PC-3 (cell line): ENCODE measurements around the gene PKD1L1. TPM values are rescaled to one million over a fixed set of nuclear protein-coding genes. Genes with fewer than 3 reads are reported as not detected.

Experiments
- total RNA-seq: library from RNA; depleted of rRNA; stranded (reverse); fragments of >200 nt; gene quantifications from 2 replicates; pipeline ENCODE4 v1.2.3, GENCODE V29; 2014; rRNA removed

PKD1L1 gene
- total RNA-seq, 1 experiment from 2014 or later, result 0.04 TPM

Other genes with a start within 250 kb of the PKD1L1 start
- gene HUS1, start 31.1 kb upstream of the PKD1L1 start, total RNA-seq, result 15.3 and 23.2 TPM in 2 replicates
- not detected in 2 replicates for gene SUN3, start 80.6 kb upstream of the PKD1L1 start, total RNA-seq
- 0.15 TPM in 1 of 2 replicates, not detected in the other for gene C7orf57, start 87.1 kb upstream of the PKD1L1 start, total RNA-seq
- 71.9 and 77.7 TPM in 2 replicates for gene UPP1, start 140.8 kb upstream of the PKD1L1 start, total RNA-seq
- 1.8 and 2.1 TPM in 2 replicates for gene ABCA13, start 223.0 kb upstream of the PKD1L1 start, total RNA-seq